Cardiac septum (tissue), 1 donor: Measurements from ENCODE around the gene PCSK6. TPM values are rescaled to one million over a fixed set of nuclear protein-coding genes. Genes with fewer than 3 reads are reported as not detected.

Source experiments
- DNase-seq: peaks from one replicate; pipeline ENCODE4 v3.0.0-alpha.2; 2020; ENCODE audit warnings: low spot score
- intact Hi-C: fragments of 100-400 bp; cut with DNase I; formaldehyde crosslinking; loops from one replicate; pipeline ENCODE4 v1.14.0; 2022
- total RNA-seq: library from RNA; stranded (reverse); fragmentation: NEBNext Ultra II Directional; extraction: Animal tissue kit (Norgen Biotek cat#: 25700); gene quantifications from one replicate; pipeline ENCODE4 v1.2.1, GENCODE V29; 2021
- donor health status: DM: no; HTN: no; CAD: no.

Gene PCSK6
- total RNA-seq, 1 donor from 2014 or later, result 10.6 TPM

GRCh38 chr15:101440846-101441590, 48.5 kb downstream of the PCSK6 start:
- intact Hi-C loops, result no loop called here

GRCh38 chr15:101439920-101440319, 49.6 kb downstream of the PCSK6 start:
- no peak for DNase-seq
- intact Hi-C loops, result no loop called here

More at GRCh38 chr15:101440846-101441590, 48.5 kb downstream of the PCSK6 start:
- DNase-seq, result no peak

GRCh38 chr15:101439285-101439919, 50.1 kb downstream of the PCSK6 start:
- no peak for DNase-seq
- intact Hi-C loops, result no loop called here

- no peak for DNase-seq
- intact Hi-C loops, result no loop called here
Measured at GRCh38 chr15:101438482-101439284, 50.8 kb downstream of the PCSK6 start.

GRCh38 chr15:101437618-101438481, 51.7 kb downstream of the PCSK6 start:
- intact Hi-C loops, result no loop called here
- no peak for DNase-seq

- intact Hi-C loops, result no loop called here
- DNase-seq, result no peak
Measured at GRCh38 chr15:101437209-101437608, 52.3 kb downstream of the PCSK6 start.

GRCh38 chr15:101436526-101436925, 53.0 kb downstream of the PCSK6 start:
- DNase-seq, result no peak
- intact Hi-C loops, result no loop called here

- intact Hi-C loops, result no loop called here
- no peak for DNase-seq
Measured at GRCh38 chr15:101435761-101436160, 53.7 kb downstream of the PCSK6 start.

GRCh38 chr15:101434032-101434920, 55.2 kb downstream of the PCSK6 start:
- peak; percentile 69 for DNase-seq
- intact Hi-C loops, result no loop called here

- no peak for DNase-seq
- intact Hi-C loops, result no loop called here
Measured at GRCh38 chr15:101433396-101433795, 56.1 kb downstream of the PCSK6 start.

GRCh38 chr15:101432982-101433381, 56.5 kb downstream of the PCSK6 start:
- intact Hi-C loops, result no loop called here
- DNase-seq, result no peak

GRCh38 chr15:101431748-101432147, 57.8 kb downstream of the PCSK6 start:
- intact Hi-C loops, result no loop called here
- no peak for DNase-seq

- intact Hi-C loops, result no loop called here
- no peak for DNase-seq
Measured at GRCh38 chr15:101431301-101431700, 58.2 kb downstream of the PCSK6 start.

GRCh38 chr15:101429646-101430045, 59.9 kb downstream of the PCSK6 start:
- intact Hi-C loops, result no loop called here
- no peak for DNase-seq

GRCh38 chr15:101429191-101429590, 60.3 kb downstream of the PCSK6 start:
- no peak for DNase-seq
- intact Hi-C loops, result no loop called here

GRCh38 chr15:101428758-101429157, 60.7 kb downstream of the PCSK6 start:
- intact Hi-C loops, result no loop called here
- no peak for DNase-seq

- intact Hi-C loops, result no loop called here
- DNase-seq, result no peak
Measured at GRCh38 chr15:101427606-101428487, 61.7 kb downstream of the PCSK6 start.
